HG03575 (cell line): ENCODE results near the gene IGSF21.
"Not testable (repeated sequence)": the region's sequence is repeated elsewhere in the genome, so short reads cannot be mapped to it uniquely, and the experiment has no call there.

Experiments used
- ATAC-seq: cut with Tn5 transposase; IDR thresholded peaks from one replicate; pipeline ENCODE4 v1.9.1; 2021; ENCODE audit not compliant: unreplicated experiment, insufficient number of reproducible peaks, low FRiP score; ENCODE audit errors: extremely low read depth

The IGSF21 gene

GRCh38 chr1:18160290-18160942, 52.8 kb downstream of the IGSF21 start:
- no peak for ATAC-seq

- ATAC-seq: no peak
These were observed 54.1 kb downstream of the IGSF21 start for GRCh38 chr1:18161690-18162089.

GRCh38 chr1:18165640-18166039, 58.0 kb downstream of the IGSF21 start:
- not testable (repeated sequence) for ATAC-seq

- ATAC-seq: no peak
These were observed 58.7 kb downstream of the IGSF21 start for GRCh38 chr1:18166341-18166740.

- no peak for ATAC-seq
These were observed 59.3 kb downstream of the IGSF21 start for GRCh38 chr1:18166929-18167328.

GRCh38 chr1:18170444-18170843, 62.8 kb downstream of the IGSF21 start:
- ATAC-seq: no peak

GRCh38 chr1:18174037-18174436, 66.4 kb downstream of the IGSF21 start:
- no peak for ATAC-seq

GRCh38 chr1:18175051-18175450, 67.5 kb downstream of the IGSF21 start:
- no peak for ATAC-seq

- ATAC-seq: no peak
These were observed 68.2 kb downstream of the IGSF21 start for GRCh38 chr1:18175530-18176377.

- no peak for ATAC-seq
These were observed 69.0 kb downstream of the IGSF21 start for GRCh38 chr1:18176619-18177018.

GRCh38 chr1:18178111-18178510, 70.5 kb downstream of the IGSF21 start:
- ATAC-seq: no peak

- no peak for ATAC-seq
These were observed 71.4 kb downstream of the IGSF21 start for GRCh38 chr1:18179009-18179408.

GRCh38 chr1:18182398-18183160, 75.0 kb downstream of the IGSF21 start:
- ATAC-seq: no peak

- ATAC-seq: no peak
These were observed 75.9 kb downstream of the IGSF21 start for GRCh38 chr1:18183533-18183932.

- no peak for ATAC-seq
These were observed 79.5 kb downstream of the IGSF21 start for GRCh38 chr1:18187054-18187453.

- ATAC-seq: no peak
These were observed 81.4 kb downstream of the IGSF21 start for GRCh38 chr1:18188820-18189517.

GRCh38 chr1:18190598-18190997, 83.0 kb downstream of the IGSF21 start:
- ATAC-seq: no peak

GRCh38 chr1:18191037-18191436, 83.4 kb downstream of the IGSF21 start:
- no peak for ATAC-seq

GRCh38 chr1:18191481-18192155, 84.0 kb downstream of the IGSF21 start:
- no peak for ATAC-seq
